ENCODE results near the gene GPRC5D.

- TF ChIP-seq POLR2A (IDR thresholded peaks at IDR 0.05; ENCODE audit: low read depth, low read length) (no peak), POLR2AphosphoS5 (IDR thresholded peaks at IDR 0.05; ENCODE audit: low read depth, low read length) (no peak)
These were observed 35.6 kb downstream of the GPRC5D start for GRCh38 chr12:12916135-12916944.

All from GM12891 (cell line).